K562 (cell line): ENCODE measurements around the gene SPIN1. TPM values are rescaled to one million over a fixed set of nuclear protein-coding genes. Genes with fewer than 3 reads are reported as not detected.

Source experiments
- ATAC-seq: fragments of 200-7000 bp; cut with Tn5 transposase; 3 replicates; pipeline ENCODE4 v1.9.1; 2020; ENCODE audit warnings: moderate library complexity
- BruUV-seq: library from RNA; stranded (reverse); fragments of 400-500 nt; replicated peaks from 2 replicates; lab custom pipeline; 2021; lab: Mats Ljungman, UMichigan
- CTCF ChIA-PET: fragments of 300-600 bp; formaldehyde crosslinking; extraction: SDS; loops from one replicate; lab custom pipeline; 2021; ENCODE audit warnings: low intra/inter-chr PET ratio; lab: Yijun Ruan, JAX
- POLR2A ChIA-PET: fragments of 300-600, 350-650 bp; sonication (Branson Sonifier 250); formaldehyde crosslinking; extraction: SDS; loops from one replicate; lab custom pipeline; 2021; ENCODE audit warnings: antibody characterized with exemption, inconsistent platforms; lab: Yijun Ruan, JAX
- DNase-seq, 4 experiments: peaks; one replicate each; pipeline versions ENCODE4 v3.0.0 to v3.0.0-alpha.2; 2011 to 2018; ENCODE audit warnings: low spot score in 3 of 4, mixed read lengths in 3 of 4; ENCODE audit errors: extremely low read depth in 1 of 4
- FAIRE-seq: peaks from 2 replicates; lab custom pipeline; 2011; peaks lifted over from hg19 to GRCh38; lab: Jason Lieb, UNC
- H2AFZ ChIP-seq: 2 replicates; pipeline ENCODE4 v1.6.0; 2011; ENCODE audit warnings: low read depth, low read length, control low read depth, inconsistent platforms
- H3K27ac ChIP-seq: fragments of 200-600 bp; 3 replicates; pipeline ENCODE4 v1.8.0; 2011; ENCODE audit warnings: low read depth, mild to moderate bottlenecking, control low read depth, inconsistent platforms, low read length, moderate library complexity, mixed read lengths; ENCODE audit errors: extremely low read depth
- H3K27me3 ChIP-seq, 2 experiments: fragments of 300-600 bp in 1 of 2; 2 replicates in 1 of 2; 3 replicates in 1 of 2; pipeline versions ENCODE4 v1.6.0 to v1.8.0; 2011; ENCODE audit warnings: inconsistent platforms in 2 of 2, low read length in 2 of 2, mild to moderate bottlenecking in 1 of 2, mixed read lengths in 1 of 2, moderate library complexity in 1 of 2; ENCODE audit not compliant: control insufficient read depth in 2 of 2, insufficient read depth in 2 of 2
- H3K36me3 ChIP-seq: fragments of 300-600 bp; 3 replicates; pipeline ENCODE4 v1.8.0; 2011; ENCODE audit warnings: mild to moderate bottlenecking, low read length, inconsistent platforms; ENCODE audit not compliant: control insufficient read depth, insufficient read depth
- H3K4me1 ChIP-seq, 2 experiments: fragments of 200-600 bp in 1 of 2; replicated peaks in 1 of 2; 2 replicates in 1 of 2; 3 replicates in 1 of 2; pipeline versions ENCODE4 v1.5.1 to v1.8.0; 2011; ENCODE audit warnings: inconsistent platforms in 2 of 2, low read length in 2 of 2, mild to moderate bottlenecking in 1 of 2, mixed read lengths in 1 of 2, moderate library complexity in 1 of 2; ENCODE audit not compliant: control insufficient read depth in 2 of 2, insufficient read depth in 2 of 2
- H3K4me2 ChIP-seq: 2 replicates; pipeline ENCODE4 v1.6.1; 2011; ENCODE audit warnings: low read length, control low read depth, inconsistent platforms, mixed read lengths; ENCODE audit not compliant: insufficient read depth
- H3K4me3 ChIP-seq: fragments of 200-600 bp; sonication (generic), shearing (Covaris generic); 2 replicates; pipeline ENCODE4 v1.5.1; 2016; ENCODE audit warnings: control low read depth, inconsistent platforms
- H3K79me2 ChIP-seq: fragments of 200-600 bp; 3 replicates; pipeline ENCODE4 v1.8.0; 2011; ENCODE audit warnings: low read length, inconsistent platforms; ENCODE audit not compliant: control insufficient read depth, insufficient read depth
- H3K9ac ChIP-seq, 2 experiments: 2 replicates each; pipeline versions ENCODE4 v1.6.0 to v1.6.1; 2011; ENCODE audit warnings: low read depth in 2 of 2, low read length in 2 of 2, control low read depth in 1 of 2, inconsistent platforms in 1 of 2, mild to moderate bottlenecking in 1 of 2, mixed read lengths in 1 of 2; ENCODE audit not compliant: insufficient read depth in 1 of 2
- H3K9me1 ChIP-seq: one replicate; pipeline ENCODE4 v1.6.0; 2011; ENCODE audit warnings: inconsistent platforms, mild to moderate bottlenecking, low read length, moderate library complexity; ENCODE audit not compliant: control insufficient read depth, insufficient read depth
- H3K9me3 ChIP-seq: replicated peaks from 2 replicates; pipeline ENCODE4 v1.5.1; 2011; ENCODE audit warnings: low read depth, low read length, inconsistent platforms; ENCODE audit not compliant: control insufficient read depth, insufficient read depth
- H4K20me1 ChIP-seq: replicated peaks from 2 replicates; pipeline ENCODE4 v1.6.1; 2011; ENCODE audit warnings: low read length, inconsistent platforms, mixed read lengths; ENCODE audit not compliant: control insufficient read depth, insufficient read depth
- CC2D1A ChIP-seq: fragments of 450-650 bp; IDR thresholded peaks from 2 replicates; pipeline ENCODE4 v1.6.1; 2017; ENCODE audit warnings: mild to moderate bottlenecking
- GABPA ChIP-seq: fragments of 200-800 bp; sonication (Bioruptor generic); conservative IDR thresholded peaks from 2 replicates; pipeline ENCODE4 v1.6.1; 2016; ENCODE audit warnings: low read depth, missing genetic modification characterization, missing compliant biosample characterization
- MAFG ChIP-seq: fragments of 450-650 bp; conservative IDR thresholded peaks from 2 replicates; pipeline ENCODE4 v1.6.1; 2016; ENCODE audit warnings: missing genetic modification characterization, missing compliant biosample characterization
- PHF8 ChIP-seq: fragments of 200-600 bp; sonication (generic); IDR thresholded peaks from 2 replicates; pipeline ENCODE4 v1.6.1; 2012; ENCODE audit warnings: mixed run types, mild to moderate bottlenecking, inconsistent platforms, low read length, moderate library complexity, borderline replicate concordance
- POLR2A ChIP-seq: fragments of 450-650 bp; conservative IDR thresholded peaks from 2 replicates; pipeline ENCODE4 v1.6.1; 2016
- SAP30 ChIP-seq: fragments of 200-600 bp; sonication (generic); IDR thresholded peaks from 2 replicates; pipeline ENCODE4 v1.6.1; 2012; ENCODE audit warnings: borderline replicate concordance, low read depth, mild to moderate bottlenecking, moderate library complexity, low read length, control low read depth, inconsistent platforms; ENCODE audit not compliant: insufficient read depth, poor library complexity, severe bottlenecking
- TEAD1 ChIP-seq, 2 experiments: fragments of 450-650 bp in 1 of 2; sonication (generic) in 1 of 2; formaldehyde crosslinking; IDR thresholded peaks; 2 replicates each; pipeline versions ENCODE4 v1.4.0 to v1.8.0; 2020 to 2022; ENCODE audit warnings: mild to moderate bottlenecking in 2 of 2, missing genetic modification reagents in 1 of 2
- THAP7 ChIP-seq: fragments of 250-450 bp; sonication (Bioruptor Pico); IDR thresholded peaks from 2 replicates; pipeline ENCODE4 v1.5.0; 2021
- ZNF780A ChIP-seq: fragments of 250-450 bp; sonication (Bioruptor Pico); IDR thresholded peaks from 2 replicates; pipeline ENCODE4 v1.5.0; 2021; ENCODE audit warnings: mild to moderate bottlenecking
- ZSCAN29 ChIP-seq: fragments of 450-650 bp; IDR thresholded peaks from 2 replicates; pipeline ENCODE4 v1.6.1; 2017
- WGBS: fragments of 100-300 bp; shearing (Covaris generic); methylation state at CpG from one replicate; pipeline ENCODE4 v1.1.6; 2016; ENCODE audit warnings: low coverage, mixed read lengths; ENCODE audit not compliant: insufficient coverage; ENCODE audit errors: missing lambda C conversion rate; 5-methylcytosine and 5-hydroxymethylcytosine counted together
- in situ Hi-C: fragments of 300-500 bp; cut with MboI; formaldehyde crosslinking; loops from 4 replicates; pipeline ENCODE4 v1.15.0; 2018; ENCODE audit warnings: inconsistent platforms, mixed read lengths
- intact Hi-C: fragments of 100-400 bp; cut with micrococcal nuclease; formaldehyde crosslinking; loops from 2 replicates; pipeline ENCODE4 v1.14.2; 2022
- polyA plus RNA-seq, 8 experiments: library from polyadenylated mRNA; depleted of rRNA in 4 of 8; stranded (reverse) in 5 of 8; unstranded in 3 of 8; fragments of >200 nt; fragmentation: Nextera tagmentation in 2 of 8; fragmentation: Illumina TruSeq in 1 of 8; extraction: Ambion mirVana in 2 of 8; extraction: Trizol in 1 of 8; gene quantifications; 2 replicates each; pipeline versions ENCODE4 v1.2.1 to v1.2.3, GENCODE V29; 2011 to 2014; ENCODE audit warnings: inconsistent platforms in 1 of 8, missing spikeins in 1 of 8
- total RNA-seq, 7 experiments: library from RNA; depleted of rRNA in 6 of 7; stranded (reverse); fragments of >200 nt in 6 of 7; fragmentation: Illumina TruSeq in 2 of 7; extraction: Trizol in 2 of 7; gene quantifications; 2 replicates each; pipeline versions ENCODE4 v1.2.1 to v1.2.3, GENCODE V29; 2011 to 2021; ENCODE audit warnings: low replicate concordance in 1 of 7
- TF ChIP-seq, protein P1 (sequence below): sonication (generic); formaldehyde crosslinking; IDR thresholded peaks from 2 replicates; pipeline ENCODE4 v1.8.0; 2022; ENCODE audit warnings: mild to moderate bottlenecking, missing genetic modification reagents

The SPIN1 gene
- total and polyA plus RNA-seq, 9 of the 15 experiments (the other 6 are each of a cell fraction or from before 2014, with no cell fraction given), result 7.4 to 25.7 (median 15.6) TPM

GRCh38 chr9:88387036-88387551 is 1.1 kb upstream of the SPIN1 start:
- Histone ChIP-seq H4K20me1 (no peaks in the 10 kb centered on the region), H3K79me2 (peaks cover 31% of the 10 kb centered on the region), H3K9me3 (no peaks in the 10 kb centered on the region), H3K4me1 (peaks cover 3 to 7% of the 10 kb centered on the region in 2 experiments; a peak in 4 of 5 replicates), H3K4me3 (peak overlapping the region; percentile 59), H3K27ac (peak overlapping the region; percentile 33; the same call in 1 of the 3 replicates), H3K9me1 (no peaks in the 10 kb centered on the region), H3K9ac (peak overlapping the region; percentile 59 to 90), H3K36me3 (no peaks in the 10 kb centered on the region), H3K4me2 (peak overlapping the region; percentile 91), H2AFZ (peak overlapping the region; percentile 88), H3K27me3 (peaks cover 0 to 4% of the 10 kb centered on the region in 2 experiments; a peak in 1 of 5 replicates)
- intact Hi-C loops, result loop anchor here (10.0 kb wide), 1 partner anchor 212 kb away; no protein-coding TSS in a partner anchor
- POLR2A ChIA-PET, result interaction anchor here (0.6 kb wide), 1 partner anchor 347 kb away, joined by 3 read pairs; no protein-coding TSS in a partner anchor
- WGBS, result 21% methylated on average over 12 of the region's 14 CpGs
- no peak for FAIRE-seq
- BruUV-seq, result no TSS peak
- DNase-seq, result peak in 3 of 4 experiments; percentile 8 to 38 (median 17)
- in situ Hi-C loops, result no loop called here
- TF ChIP-seq CC2D1A (no peak), MAFG (0 out of 2 replicates have a peak, but pooled peaks have one; percentile 21)
- peak; percentile 31 for ATAC-seq
- CTCF ChIA-PET, result no interaction called here

DNA sequence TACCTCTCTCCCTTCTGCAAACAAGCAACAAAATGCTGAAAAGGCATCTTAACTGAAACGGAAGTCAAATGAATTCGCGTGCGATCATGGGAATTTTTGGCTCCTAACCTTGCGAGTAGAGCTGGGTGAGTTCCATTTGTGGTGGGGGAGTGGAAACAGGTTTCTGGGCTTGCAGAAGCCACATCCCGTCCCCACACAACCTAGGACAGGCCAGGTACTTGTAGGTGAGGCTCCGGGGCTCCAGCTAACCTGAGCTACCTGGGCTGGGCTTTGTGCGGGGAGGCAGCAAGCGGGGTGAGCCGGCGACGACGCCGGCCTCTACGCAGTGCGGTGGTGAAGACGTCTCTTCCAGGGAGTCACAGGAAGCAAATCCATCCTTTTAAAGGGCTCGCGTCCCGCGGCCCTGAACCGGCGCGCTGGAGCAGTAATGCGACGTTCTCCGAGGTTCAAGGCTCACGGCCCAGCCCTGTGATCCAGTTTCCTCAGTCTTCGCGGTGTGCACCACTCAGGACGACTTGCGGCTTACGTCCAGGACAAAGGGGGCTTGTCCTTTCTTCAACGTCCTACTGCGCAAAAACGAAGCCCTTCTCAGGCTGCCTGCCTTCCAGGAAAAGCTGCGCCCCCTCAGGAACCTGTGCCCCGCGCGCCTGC is 567 bp upstream of the SPIN1 start:
- Histone ChIP-seq H3K79me2 (peaks cover 37% of the 10 kb centered on the region), H2AFZ (peak overlapping the region; percentile 88), H3K27me3 (peaks cover 0 to under 1% of the 10 kb centered on the region in 2 experiments; a peak in 1 of 5 replicates), H3K4me2 (peak overlapping the region; percentile 91), H3K9me1 (no peaks in the 10 kb centered on the region), H3K4me3 (peak overlapping the region; percentile 59), H3K9ac (peak overlapping the region; percentile 59 to 90), H3K9me3 (no peaks in the 10 kb centered on the region), H3K27ac (peak overlapping the region; percentile 33; the same call in 1 of the 3 replicates), H4K20me1 (no peaks in the 10 kb centered on the region), H3K36me3 (no peaks in the 10 kb centered on the region), H3K4me1 (peaks cover 3 to 7% of the 10 kb centered on the region in 2 experiments; a peak in 4 of 5 replicates)
- in situ Hi-C loops, result no loop called here
- intact Hi-C loops, result loop anchor here (10.0 kb wide), 1 partner anchor 213 kb away; no protein-coding TSS in a partner anchor
- peak in 3 of 4 experiments; percentile 8 to 36 (median 23) for DNase-seq
- ChIA-PET POLR2A (interaction anchor here (0.6 kb wide), 1 partner anchor 347 kb away, joined by 3 read pairs; no protein-coding TSS in a partner anchor), CTCF (interaction anchor here (0.7 kb wide), 1 partner anchor 897 kb away, joined by 3 read pairs; no protein-coding TSS in a partner anchor)
- ATAC-seq, result peak; percentile 71
- 3% methylated on average over 12 of the region's 40 CpGs for WGBS
- TSS peak; percentile 75 for BruUV-seq
- peak; percentile 65 for FAIRE-seq
- TF ChIP-seq SAP30 (peak; percentile 55), PHF8 (peak; percentile 54; the same call in 1 of the 2 replicates), TEAD1 (CRISPR knock-in tag; IDR thresholded peaks at IDR 0.05) (no peak), GABPA (tag) (0 out of 2 replicates have a peak, but pooled peaks have one; percentile 39), THAP7 (CRISPR knock-in tag) (no peak), ZSCAN29 (no peak), POLR2A (0 out of 2 replicates have a peak, but pooled peaks have one; percentile 20), ZNF780A (CRISPR knock-in tag) (no peak)
- TF ChIP-seq, protein P1, sequence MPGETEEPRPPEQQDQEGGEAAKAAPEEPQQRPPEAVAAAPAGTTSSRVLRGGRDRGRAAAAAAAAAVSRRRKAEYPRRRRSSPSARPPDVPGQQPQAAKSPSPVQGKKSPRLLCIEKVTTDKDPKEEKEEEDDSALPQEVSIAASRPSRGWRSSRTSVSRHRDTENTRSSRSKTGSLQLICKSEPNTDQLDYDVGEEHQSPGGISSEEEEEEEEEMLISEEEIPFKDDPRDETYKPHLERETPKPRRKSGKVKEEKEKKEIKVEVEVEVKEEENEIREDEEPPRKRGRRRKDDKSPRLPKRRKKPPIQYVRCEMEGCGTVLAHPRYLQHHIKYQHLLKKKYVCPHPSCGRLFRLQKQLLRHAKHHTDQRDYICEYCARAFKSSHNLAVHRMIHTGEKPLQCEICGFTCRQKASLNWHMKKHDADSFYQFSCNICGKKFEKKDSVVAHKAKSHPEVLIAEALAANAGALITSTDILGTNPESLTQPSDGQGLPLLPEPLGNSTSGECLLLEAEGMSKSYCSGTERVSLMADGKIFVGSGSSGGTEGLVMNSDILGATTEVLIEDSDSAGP (CRISPR knock-in tag), result peak; percentile 92
